ENCODE measurements around the gene ITGAE. TPM values are rescaled to one million over a fixed set of nuclear protein-coding genes. Genes with fewer than 3 reads are reported as not detected.

Gene ITGAE
- total and polyA plus RNA-seq, 10 of the 15 experiments (the other 5 are each of a cell fraction or from before 2014, with no cell fraction given) = 13.1 to 161 (median 34.8) TPM

GRCh38 chr17:3845621-3846436, 44.8 kb upstream of the ITGAE start, which contains the start of gene NCBP3 (continued):
- TF ChIP-seq CEBPZ (IDR thresholded peaks at IDR 0.05; ENCODE audit: low read depth, low read length) (no peak), STAT1 (conservative IDR thresholded peaks at IDR 0.05) (peak; percentile 84; the same call in 1 of the 2 replicates), JUNB (IDR thresholded peaks at IDR 0.05) (no peak), E2F8 (IDR thresholded peaks at IDR 0.05; ENCODE audit: low read depth, partially characterized antibody) (no peak), TARDBP (IDR thresholded peaks at IDR 0.05; ENCODE audit: borderline replicate concordance) (peak; percentile 80), POLR2A (IDR thresholded peaks at IDR 0.05; ENCODE audit: low read depth, low read length) (peak; percentile 98), FOXK2 (IDR thresholded peaks at IDR 0.05) (no peak), WRNIP1 (IDR thresholded peaks at IDR 0.05; ENCODE audit: borderline replicate concordance, low read depth, low read length) (no peak), CBFB (IDR thresholded peaks at IDR 0.05; ENCODE audit: low read depth) (peak; percentile 42; the same call in 1 of the 2 replicates), BRCA1 (IDR thresholded peaks at IDR 0.05; ENCODE audit: low read depth, low read length) (no peak), KDM1A (IDR thresholded peaks at IDR 0.05; ENCODE audit: borderline replicate concordance) (no peak), FOXM1 (IDR thresholded peaks at IDR 0.05; ENCODE audit: low read depth, low read length) (no peak), RELA (IDR thresholded peaks at IDR 0.05; ENCODE audit: borderline replicate concordance, partially characterized antibody) (peak; percentile 80), BMI1 (IDR thresholded peaks at IDR 0.05; ENCODE audit: borderline replicate concordance) (no peak), ZNF687 (IDR thresholded peaks at IDR 0.05) (peak; percentile 48; the same call in 1 of the 2 replicates), BCL11A (IDR thresholded peaks at IDR 0.05; ENCODE audit: low read depth, low read length) (no peak), SUZ12 (IDR thresholded peaks at IDR 0.05; ENCODE audit: unreplicated experiment) (no peak), ZNF622 (IDR thresholded peaks at IDR 0.05) (no peak)

Measured in GM12878 (cell line).